MM.1S (cell line): ENCODE measurements around the gene EIF4G1.

Experiments used
- DNase-seq: peaks from one replicate; pipeline ENCODE4 v3.0.0-alpha.2; 2015
- H2AFZ ChIP-seq: fragments of 300-600 bp; sonication (generic); 2 replicates; pipeline ENCODE4 v1.6.0; 2016; ENCODE audit warnings: antibody characterized with exemption, low read length
- H3F3A ChIP-seq: fragments of 300-600 bp; sonication (generic); 2 replicates; pipeline ENCODE4 v1.6.1; 2016; ENCODE audit warnings: mild to moderate bottlenecking, antibody characterized with exemption, low read length, moderate library complexity, mixed read lengths; ENCODE audit not compliant: insufficient read depth
- H3K27ac ChIP-seq: fragments of 300-600 bp; sonication (generic); 2 replicates; pipeline ENCODE4 v1.5.1; 2016; ENCODE audit warnings: mild to moderate bottlenecking, low read length
- H3K27me3 ChIP-seq: fragments of 300-600 bp; sonication (generic); replicated peaks from 2 replicates; pipeline ENCODE4 v1.6.0; 2016; ENCODE audit warnings: low read length; ENCODE audit not compliant: insufficient read depth
- H3K36me3 ChIP-seq: fragments of 300-600 bp; sonication (generic); replicated peaks from 2 replicates; pipeline ENCODE4 v1.6.1; 2016; ENCODE audit warnings: mild to moderate bottlenecking, low read length, mixed read lengths; ENCODE audit not compliant: insufficient read depth
- H3K4me1 ChIP-seq: fragments of 300-600 bp; sonication (generic); 2 replicates; pipeline ENCODE4 v1.6.1; 2016; ENCODE audit warnings: low read length, mixed read lengths
- H3K4me2 ChIP-seq: fragments of 300-600 bp; sonication (generic); 2 replicates; pipeline ENCODE4 v1.6.0; 2016; ENCODE audit warnings: low read depth, low read length
- H3K4me3 ChIP-seq: fragments of 300-600 bp; sonication (generic); 2 replicates; pipeline ENCODE4 v1.5.1; 2016; ENCODE audit warnings: low read length, mixed read lengths
- H3K79me2 ChIP-seq: fragments of 300-600 bp; sonication (generic); 2 replicates; pipeline ENCODE4 v1.6.1; 2016; ENCODE audit warnings: mixed run types, low read length, mixed read lengths
- H3K9ac ChIP-seq: fragments of 300-600 bp; sonication (generic); 2 replicates; pipeline ENCODE4 v1.6.1; 2016; ENCODE audit warnings: low read length, mixed read lengths
- H3K9me2 ChIP-seq: fragments of 300-600 bp; sonication (generic); replicated peaks from 2 replicates; pipeline ENCODE4 v1.6.1; 2016; ENCODE audit warnings: mild to moderate bottlenecking, low read length, mixed read lengths; ENCODE audit not compliant: insufficient read depth
- H3K9me3 ChIP-seq: fragments of 300-600 bp; sonication (generic); replicated peaks from 2 replicates; pipeline ENCODE4 v1.6.1; 2016; ENCODE audit warnings: mild to moderate bottlenecking, low read length, mixed read lengths; ENCODE audit not compliant: insufficient read depth
- H4K20me1 ChIP-seq: fragments of 300-600 bp; sonication (generic); 2 replicates; pipeline ENCODE4 v1.6.1; 2016; ENCODE audit warnings: mild to moderate bottlenecking, low read length, moderate library complexity, mixed read lengths; ENCODE audit not compliant: insufficient read depth
- EZH2 ChIP-seq: fragments of 300-600 bp; sonication (generic); optimal IDR thresholded peaks from 2 replicates; pipeline ENCODE3; 2017; ENCODE audit warnings: low read depth, mild to moderate bottlenecking, antibody characterized with exemption, low read length, mixed read lengths
- EZH2phosphoT487 ChIP-seq: fragments of 300-600 bp; sonication (generic); IDR thresholded peaks from 2 replicates; pipeline ENCODE4 v1.6.1; 2018; ENCODE audit warnings: antibody characterized with exemption, low read length
- TF ChIP-seq, protein P1 (sequence below): fragments of 300-600 bp; sonication (generic); IDR thresholded peaks from 2 replicates; pipeline ENCODE4 v1.5.1; 2016; ENCODE audit warnings: antibody characterized with exemption, low read length, mixed read lengths

The EIF4G1 gene

DNA sequence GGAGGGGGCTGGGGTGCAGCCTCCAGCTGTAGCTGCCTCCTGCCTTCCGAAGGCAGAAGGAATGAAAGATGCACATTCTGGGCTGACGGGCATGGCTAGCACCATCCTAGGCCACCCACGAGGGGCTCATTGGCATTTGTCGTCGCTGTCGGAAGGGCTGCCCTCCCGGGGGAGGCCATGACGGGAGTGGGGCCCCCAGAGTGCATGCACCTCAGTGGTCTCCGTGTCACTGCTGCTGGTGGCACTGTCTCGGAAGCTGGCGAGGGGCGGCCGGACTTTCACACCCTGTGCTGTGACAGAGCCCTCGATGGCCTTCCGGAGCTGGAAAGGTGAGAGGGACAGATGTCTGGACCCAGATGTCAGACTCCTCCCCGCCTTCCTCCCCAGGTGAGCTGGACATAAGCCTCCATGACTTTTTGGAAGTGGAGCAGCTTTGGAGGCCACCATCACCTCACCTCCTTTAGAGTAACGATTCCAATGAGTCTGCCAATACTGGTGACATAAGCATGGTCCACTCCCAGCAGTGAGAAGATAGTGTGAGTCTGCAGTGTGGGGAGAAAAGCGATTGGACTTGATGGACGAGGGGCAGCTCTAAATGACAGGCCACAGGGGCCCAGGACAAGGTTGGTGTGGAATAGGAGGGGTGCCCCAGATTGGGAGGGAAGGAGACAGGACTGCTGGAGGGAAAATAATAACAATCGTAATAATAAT, 32.2 kb downstream of the EIF4G1 start:
- Histone ChIP-seq H3K9ac (no peak overlapping the region), H3K27me3 (no peaks in the 10 kb centered on the region), H3K4me2 (no peak overlapping the region), H2AFZ (no peak overlapping the region), H3K9me3 (no peaks in the 10 kb centered on the region), H4K20me1 (no peaks in the 10 kb centered on the region), H3K79me2 (no peaks in the 10 kb centered on the region), H3K4me3 (no peak overlapping the region), H3K9me2 (no peaks in the 10 kb centered on the region), H3K4me1 (peaks cover 4% of the 10 kb centered on the region; the same call in 1 of the 2 replicates), H3F3A (no peaks in the 10 kb centered on the region), H3K27ac (no peak overlapping the region), H3K36me3 (no peaks in the 10 kb centered on the region)
- TF ChIP-seq EZH2 (no peak), EZH2phosphoT487 (no peak)
- TF ChIP-seq, protein P1, sequence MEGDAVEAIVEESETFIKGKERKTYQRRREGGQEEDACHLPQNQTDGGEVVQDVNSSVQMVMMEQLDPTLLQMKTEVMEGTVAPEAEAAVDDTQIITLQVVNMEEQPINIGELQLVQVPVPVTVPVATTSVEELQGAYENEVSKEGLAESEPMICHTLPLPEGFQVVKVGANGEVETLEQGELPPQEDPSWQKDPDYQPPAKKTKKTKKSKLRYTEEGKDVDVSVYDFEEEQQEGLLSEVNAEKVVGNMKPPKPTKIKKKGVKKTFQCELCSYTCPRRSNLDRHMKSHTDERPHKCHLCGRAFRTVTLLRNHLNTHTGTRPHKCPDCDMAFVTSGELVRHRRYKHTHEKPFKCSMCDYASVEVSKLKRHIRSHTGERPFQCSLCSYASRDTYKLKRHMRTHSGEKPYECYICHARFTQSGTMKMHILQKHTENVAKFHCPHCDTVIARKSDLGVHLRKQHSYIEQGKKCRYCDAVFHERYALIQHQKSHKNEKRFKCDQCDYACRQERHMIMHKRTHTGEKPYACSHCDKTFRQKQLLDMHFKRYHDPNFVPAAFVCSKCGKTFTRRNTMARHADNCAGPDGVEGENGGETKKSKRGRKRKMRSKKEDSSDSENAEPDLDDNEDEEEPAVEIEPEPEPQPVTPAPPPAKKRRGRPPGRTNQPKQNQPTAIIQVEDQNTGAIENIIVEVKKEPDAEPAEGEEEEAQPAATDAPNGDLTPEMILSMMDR: no peak
- no peak for DNase-seq

DNA sequence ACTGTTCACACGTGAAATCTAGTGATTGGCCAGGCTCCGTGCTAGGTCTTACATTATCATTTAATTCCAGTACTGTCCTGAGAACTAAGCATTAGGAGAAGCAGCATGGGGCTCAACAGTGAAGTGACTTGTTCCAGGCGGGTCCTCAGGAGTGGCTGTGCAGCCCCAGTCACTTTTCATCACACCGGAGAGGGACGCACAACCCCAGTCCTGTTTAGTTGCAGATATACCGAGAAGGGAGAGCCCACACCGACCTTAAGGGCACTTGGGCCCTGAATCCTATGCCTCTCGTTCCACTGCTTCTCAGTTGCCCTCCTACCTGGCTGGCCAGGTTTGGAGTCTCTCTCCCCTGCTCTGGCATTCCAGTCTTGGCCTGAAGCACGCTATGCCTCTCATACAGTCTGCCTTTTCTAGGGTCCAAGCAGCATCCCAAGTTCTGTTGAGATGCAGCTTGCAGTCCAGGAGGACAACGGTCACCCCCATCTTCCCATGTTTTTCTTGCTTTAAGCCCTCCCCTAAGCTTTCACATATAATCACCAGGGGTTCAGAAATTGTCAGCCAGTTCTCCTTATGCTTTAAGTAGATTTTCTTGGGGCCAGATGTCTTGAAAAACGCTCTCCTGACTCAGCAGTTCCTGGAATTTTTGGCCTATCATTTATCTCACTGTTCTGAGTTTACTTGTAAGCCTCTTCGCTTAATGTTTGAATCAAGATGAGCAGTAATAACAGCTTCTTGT, 33.1 kb downstream of the EIF4G1 start:
- Histone ChIP-seq H3K27me3 (no peaks in the 10 kb centered on the region), H3K9me2 (no peaks in the 10 kb centered on the region), H3K9ac (no peak overlapping the region), H3K27ac (no peak overlapping the region), H3K4me3 (no peak overlapping the region), H3K79me2 (no peaks in the 10 kb centered on the region), H3K9me3 (no peaks in the 10 kb centered on the region), H3K4me2 (no peak overlapping the region), H4K20me1 (no peaks in the 10 kb centered on the region), H3F3A (no peaks in the 10 kb centered on the region), H2AFZ (no peak overlapping the region), H3K4me1 (peaks cover 4% of the 10 kb centered on the region; the same call in 1 of the 2 replicates), H3K36me3 (no peaks in the 10 kb centered on the region)
- no peak for DNase-seq
- TF ChIP-seq EZH2phosphoT487 (no peak), EZH2 (no peak)
- TF ChIP-seq, protein P1: no peak

DNA sequence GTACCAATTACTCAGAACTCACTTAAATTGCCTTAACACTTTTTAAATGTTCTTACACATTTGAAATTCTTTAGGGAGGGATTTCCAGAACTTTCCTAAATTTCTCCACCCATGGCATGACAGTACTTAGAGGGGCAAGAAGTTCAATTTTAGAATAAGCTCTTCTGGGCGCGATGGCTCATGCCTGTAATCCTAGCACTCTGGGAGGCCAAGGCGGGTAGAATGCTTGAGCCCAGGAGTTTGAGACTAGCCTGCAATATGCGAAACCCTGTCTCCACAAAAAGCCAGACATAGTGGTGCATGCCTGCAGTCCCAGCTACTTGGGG, 33.6 kb downstream of the EIF4G1 start:
- H3K9ac ChIP-seq: no peak overlapping the region
- H3K4me1 ChIP-seq: peaks cover 4% of the 10 kb centered on the region; the same call in 1 of the 2 replicates
- H3K9me3 ChIP-seq: no peaks in the 10 kb centered on the region
- no peak overlapping the region for H3K4me3 ChIP-seq
- H3K27me3 ChIP-seq: no peaks in the 10 kb centered on the region
- H4K20me1 ChIP-seq: no peaks in the 10 kb centered on the region
- no peaks in the 10 kb centered on the region for H3K36me3 ChIP-seq
- no peaks in the 10 kb centered on the region for H3K79me2 ChIP-seq
- no peak overlapping the region for H3K27ac ChIP-seq
- TF ChIP-seq EZH2phosphoT487: no peak
- TF ChIP-seq, protein P1: no peak
- TF ChIP-seq EZH2: no peak
- H3K9me2 ChIP-seq: no peaks in the 10 kb centered on the region
- no peak overlapping the region for H3K4me2 ChIP-seq
- no peaks in the 10 kb centered on the region for H3F3A ChIP-seq
- DNase-seq: no peak
- H2AFZ ChIP-seq: no peak overlapping the region
